Esophagus muscularis mucosa (tissue), 4 donors: ENCODE results near the gene MBP. TPM values are rescaled to one million over a fixed set of nuclear protein-coding genes. Genes with fewer than 3 reads are reported as not detected.

Experiments used
- DNase-seq: peaks from one replicate; pipeline ENCODE4 v3.0.0-alpha.2; 2017; ENCODE audit errors: extremely low spot score
- H3K27ac ChIP-seq, 4 donors: fragments of 200-600 bp; sonication (generic); replicated peaks in 1 of 4; 1 replicate in 3 of 4; 2 replicates in 1 of 4; pipeline ENCODE4 v1.5.1; 2016 to 2019; ENCODE audit warnings: mild to moderate bottlenecking in 1 of 4
- H3K27me3 ChIP-seq, 4 donors: fragments of 200-600 bp; sonication (generic); one replicate each; pipeline versions ENCODE4 v1.5.1 to v1.6.0; 2016 to 2019
- H3K36me3 ChIP-seq, 4 donors: fragments of 200-600 bp; sonication (generic); one replicate each; pipeline ENCODE4 v1.5.1; 2016 to 2019
- H3K4me1 ChIP-seq, 4 donors: fragments of 200-600 bp; sonication (generic); one replicate each; pipeline ENCODE4 v1.5.1; 2016 to 2019
- H3K4me3 ChIP-seq, 4 donors: fragments of 200-600 bp; sonication (generic); 1 replicate in 2 of 4; 2 replicates in 2 of 4; pipeline ENCODE4 v1.5.1; 2016 to 2019; ENCODE audit warnings: mild to moderate bottlenecking in 4 of 4, moderate library complexity in 1 of 4
- H3K9me3 ChIP-seq, 4 donors: fragments of 200-600 bp; sonication (generic); 1 replicate in 3 of 4; 2 replicates in 1 of 4; pipeline ENCODE4 v1.5.1; 2016 to 2019
- EP300 ChIP-seq: sonication (generic); formaldehyde crosslinking; IDR thresholded peaks from one replicate; pipeline ENCODE4 v1.6.1; 2017; ENCODE audit warnings: antibody characterized with exemption
- POLR2A ChIP-seq: fragments of 450-650 bp; IDR thresholded peaks from one replicate; pipeline ENCODE4 v1.6.1; 2017; ENCODE audit warnings: antibody characterized with exemption, moderate library complexity, mild to moderate bottlenecking, low read depth
- POLR2AphosphoS5 ChIP-seq, 2 donors: sonication (generic); formaldehyde crosslinking; IDR thresholded peaks; one replicate each; pipeline ENCODE4 v1.6.1; 2017; ENCODE audit warnings: antibody characterized with exemption in 2 of 2
- WGBS: methylation state at CpG from one replicate; pipeline ENCODE4 v1.1.5; 2018; 5-methylcytosine and 5-hydroxymethylcytosine counted together
- intact Hi-C: fragments of 100-400 bp; cut with DNase I; formaldehyde crosslinking; loops from one replicate; pipeline ENCODE4 v1.15.1; 2023
- total RNA-seq, 4 donors: library from RNA; depleted of rRNA; stranded (reverse); fragments of >200 nt; gene quantifications; one replicate each; pipeline versions ENCODE4 v1.1.0 to v1.2.1, GENCODE V29; 2016
- TF ChIP-seq, protein P1 (sequence below), 3 experiments: fragments of 200-600 bp in 2 of 3; fragments of 450-650 bp in 1 of 3; sonication (generic) in 2 of 3; IDR thresholded peaks; one replicate each; pipeline ENCODE4 v1.5.1; 2017 to 2019; ENCODE audit warnings: antibody characterized with exemption in 3 of 3, mild to moderate bottlenecking in 2 of 3, moderate library complexity in 1 of 3

MBP gene
- total RNA-seq, 4 donors from 2014 or later: 21.9 to 31.3 (median 27.3) TPM

DNA sequence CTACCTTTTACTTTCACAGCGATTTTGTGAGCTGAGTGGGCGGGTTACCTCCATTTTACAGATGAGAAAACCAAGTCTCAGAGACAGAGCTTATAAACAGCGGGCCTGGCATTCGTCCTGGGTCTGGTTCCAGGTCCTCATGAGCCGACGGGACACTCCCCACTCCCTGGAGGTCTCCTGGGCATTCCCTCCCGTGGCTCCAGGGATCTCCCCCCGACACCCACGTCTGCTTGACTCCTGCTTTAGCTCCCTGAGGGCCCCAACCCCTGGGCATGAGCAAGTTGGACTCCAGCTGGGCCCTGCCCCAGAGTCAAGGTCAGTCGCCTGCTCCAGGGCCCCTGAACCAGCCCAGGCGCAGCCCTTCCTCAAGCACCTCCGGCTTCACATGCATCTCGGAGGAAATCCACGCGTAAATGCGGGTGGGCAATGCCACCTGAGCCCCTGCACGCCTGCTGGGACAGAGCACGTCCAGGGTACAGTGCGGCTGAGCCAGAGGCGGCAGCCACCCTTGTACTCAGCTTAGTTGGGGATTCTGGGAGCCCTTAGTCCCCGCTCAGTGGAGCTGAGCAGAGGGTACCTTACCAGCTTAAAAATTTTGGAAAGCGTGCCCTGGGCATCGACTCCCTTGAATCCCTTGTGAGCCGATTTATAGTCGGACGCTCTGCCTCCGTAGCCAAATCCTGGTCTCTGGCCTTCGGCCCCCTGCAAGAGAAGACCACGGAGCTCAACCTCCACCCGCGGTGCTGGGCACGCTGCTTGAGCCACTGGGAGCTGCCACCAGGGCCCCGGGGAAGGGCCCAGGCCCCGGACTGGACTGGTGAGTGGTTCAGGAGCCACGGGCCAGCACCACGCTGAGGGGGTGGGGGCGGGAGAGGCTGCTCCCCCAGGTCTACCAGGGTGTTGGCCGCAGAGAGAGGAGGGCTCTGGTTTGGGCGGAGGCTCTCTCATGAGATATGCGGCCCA, 148.1 kb downstream of the MBP start:
- no peak overlapping the region for H3K27ac ChIP-seq
- intact Hi-C loops: loop anchor here (2.0 kb wide), 1 partner anchor 182 kb away; no protein-coding TSS in a partner anchor

DNA sequence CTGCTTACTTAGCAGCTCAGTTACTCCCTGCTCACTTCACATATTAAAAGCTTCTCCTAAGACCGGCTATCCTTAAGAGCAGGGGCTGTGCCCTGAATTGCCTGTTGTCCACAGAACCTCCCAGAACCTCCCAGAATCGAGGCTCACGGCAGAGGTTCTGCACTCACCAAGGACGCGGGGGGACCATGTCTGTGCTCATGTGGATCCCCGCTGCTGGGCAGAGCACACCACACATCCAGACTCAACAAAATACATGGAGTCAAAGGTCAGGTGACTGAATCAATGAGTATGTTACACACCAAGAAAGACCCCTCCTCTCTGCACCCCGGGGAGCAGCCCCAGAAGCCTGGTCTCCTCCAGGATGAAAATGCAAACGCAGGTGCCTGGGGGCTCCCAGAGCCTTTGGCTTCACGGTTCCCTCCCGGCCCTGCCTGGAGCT, 149.0 kb downstream of the MBP start:
- Histone ChIP-seq H3K4me3 (no peak overlapping the region), H3K4me1 (peaks cover 0 to 10% (median 8%) of the 10 kb centered on the region in 4 donors), H3K36me3 (peaks cover 0 to 11% (median 0%) of the 10 kb centered on the region in 4 donors), H3K9me3 (no peaks in the 10 kb centered on the region), H3K27me3 (no peaks in the 10 kb centered on the region), H3K27ac (no peak overlapping the region)
- intact Hi-C loops: loop anchor here (2.0 kb wide), 1 partner anchor 181 kb away; no protein-coding TSS in a partner anchor
- DNase-seq: no peak
- TF ChIP-seq EP300 (no peak), POLR2AphosphoS5 (IDR thresholded peaks at IDR 0.05) (no peak), POLR2A (no peak)
- WGBS: 65% methylated on average over 8 of the region's 10 CpGs

More for the DNA sequence above, 148.1 kb downstream of the MBP start:
- no peak for DNase-seq
- H3K36me3 ChIP-seq: peaks cover 0 to 4% (median 0%) of the 10 kb centered on the region in 4 donors
- peaks cover 0 to 10% (median 8%) of the 10 kb centered on the region in 4 donors for H3K4me1 ChIP-seq
- no peaks in the 10 kb centered on the region for H3K9me3 ChIP-seq
- TF ChIP-seq, protein P1, sequence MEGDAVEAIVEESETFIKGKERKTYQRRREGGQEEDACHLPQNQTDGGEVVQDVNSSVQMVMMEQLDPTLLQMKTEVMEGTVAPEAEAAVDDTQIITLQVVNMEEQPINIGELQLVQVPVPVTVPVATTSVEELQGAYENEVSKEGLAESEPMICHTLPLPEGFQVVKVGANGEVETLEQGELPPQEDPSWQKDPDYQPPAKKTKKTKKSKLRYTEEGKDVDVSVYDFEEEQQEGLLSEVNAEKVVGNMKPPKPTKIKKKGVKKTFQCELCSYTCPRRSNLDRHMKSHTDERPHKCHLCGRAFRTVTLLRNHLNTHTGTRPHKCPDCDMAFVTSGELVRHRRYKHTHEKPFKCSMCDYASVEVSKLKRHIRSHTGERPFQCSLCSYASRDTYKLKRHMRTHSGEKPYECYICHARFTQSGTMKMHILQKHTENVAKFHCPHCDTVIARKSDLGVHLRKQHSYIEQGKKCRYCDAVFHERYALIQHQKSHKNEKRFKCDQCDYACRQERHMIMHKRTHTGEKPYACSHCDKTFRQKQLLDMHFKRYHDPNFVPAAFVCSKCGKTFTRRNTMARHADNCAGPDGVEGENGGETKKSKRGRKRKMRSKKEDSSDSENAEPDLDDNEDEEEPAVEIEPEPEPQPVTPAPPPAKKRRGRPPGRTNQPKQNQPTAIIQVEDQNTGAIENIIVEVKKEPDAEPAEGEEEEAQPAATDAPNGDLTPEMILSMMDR (IDR thresholded peaks at IDR 0.05): no peak
- TF ChIP-seq POLR2A: no peak
- no peak for TF ChIP-seq POLR2AphosphoS5 (IDR thresholded peaks at IDR 0.05)
- TF ChIP-seq EP300: no peak
- no peak overlapping the region for H3K4me3 ChIP-seq
- H3K27me3 ChIP-seq: no peaks in the 10 kb centered on the region
- 90% methylated on average over 29 of the region's 40 CpGs for WGBS

DNA sequence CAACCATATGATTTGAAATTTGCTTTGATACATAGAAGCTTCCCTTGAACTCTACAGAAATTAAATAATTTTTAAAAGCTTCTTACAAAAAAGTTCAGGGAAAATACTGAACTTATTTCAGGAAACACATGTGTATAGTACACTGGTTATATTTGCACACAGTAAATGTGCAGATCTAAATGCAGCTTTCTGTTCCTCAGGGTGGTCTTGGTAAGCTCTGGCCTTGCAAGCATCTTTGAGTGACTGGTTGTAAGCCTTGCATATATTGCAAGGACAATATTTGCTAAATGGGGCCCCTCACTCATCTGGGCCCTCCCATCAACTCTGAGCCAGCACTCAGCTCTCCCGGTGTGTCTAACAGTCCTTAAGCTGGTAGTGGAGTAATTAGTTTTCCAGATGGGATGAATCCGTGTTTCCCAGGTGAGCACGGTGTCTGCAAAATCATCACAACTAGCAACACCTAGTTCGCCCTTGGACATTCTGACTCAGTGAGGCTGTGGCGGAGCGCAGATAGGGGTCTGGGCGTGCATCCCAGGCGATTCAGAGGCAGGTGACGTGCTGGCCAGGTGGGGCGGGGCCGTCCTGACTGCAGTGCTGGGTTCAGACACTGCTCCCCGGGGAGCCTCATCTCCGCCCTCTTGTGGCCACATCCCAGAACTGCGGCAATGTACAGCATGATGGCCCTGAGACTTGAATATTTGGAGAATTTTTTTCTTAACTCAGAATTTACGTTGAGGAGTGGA, 149.6 kb downstream of the MBP start:
- intact Hi-C loops: no loop called here
- peak; percentile 94 for DNase-seq
- H3K4me3 ChIP-seq: no peak overlapping the region
- peaks cover 0 to 11% (median 0%) of the 10 kb centered on the region in 4 donors for H3K36me3 ChIP-seq
- H3K4me1 ChIP-seq: peaks cover 0 to 10% (median 8%) of the 10 kb centered on the region in 4 donors
- no peaks in the 10 kb centered on the region for H3K9me3 ChIP-seq
- TF ChIP-seq POLR2AphosphoS5 (IDR thresholded peaks at IDR 0.05): no peak
- no peak for TF ChIP-seq EP300
- TF ChIP-seq, protein P1 (IDR thresholded peaks at IDR 0.05): peak; percentile 74 to 97 (median 82)
- no peak for TF ChIP-seq POLR2A
- H3K27me3 ChIP-seq: no peaks in the 10 kb centered on the region
- 17% methylated on average over 15 of the region's 15 CpGs for WGBS
- no peak overlapping the region for H3K27ac ChIP-seq

DNA sequence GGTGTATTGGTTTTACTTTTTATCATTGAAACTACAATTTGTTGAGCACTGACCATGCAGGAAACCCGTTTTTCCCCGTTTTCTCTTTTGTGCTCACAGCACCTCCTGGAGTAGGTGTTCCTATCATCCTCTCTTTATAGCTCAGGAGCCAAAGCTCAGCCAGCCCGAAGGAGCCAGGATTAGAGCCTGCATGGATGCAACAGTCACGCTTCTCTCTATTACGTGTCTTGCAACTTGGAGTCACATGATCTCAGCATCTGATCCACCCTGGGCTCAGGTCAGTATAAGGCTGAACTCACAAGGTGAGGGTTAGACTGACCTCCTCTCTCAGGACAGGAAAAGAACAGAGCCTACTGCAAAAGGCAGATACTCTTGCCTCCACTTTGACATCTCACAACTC, 150.5 kb downstream of the MBP start:
- no peak overlapping the region for H3K4me3 ChIP-seq
- intact Hi-C loops: no loop called here
- DNase-seq: no peak
- H3K27me3 ChIP-seq: no peaks in the 10 kb centered on the region
- WGBS: 92% methylated on average over 5 of the region's 5 CpGs
- peaks cover 0 to 11% (median 0%) of the 10 kb centered on the region in 4 donors for H3K36me3 ChIP-seq
- no peak overlapping the region for H3K27ac ChIP-seq
- TF ChIP-seq POLR2A: no peak
- TF ChIP-seq, protein P1 (IDR thresholded peaks at IDR 0.05): no peak
- TF ChIP-seq POLR2AphosphoS5 (IDR thresholded peaks at IDR 0.05): no peak
- no peak for TF ChIP-seq EP300
- no peaks in the 10 kb centered on the region for H3K9me3 ChIP-seq
- H3K4me1 ChIP-seq: peaks cover 4 to 10% (median 8%) of the 10 kb centered on the region in 4 donors
